ENCODE data around the gene CRYBG2. TPM values are rescaled to one million over a fixed set of nuclear protein-coding genes. Genes with fewer than 3 reads are reported as not detected.

CRYBG2 gene
- total and polyA plus RNA-seq, 10 of the 15 experiments (the other 5 are each of a cell fraction or from before 2014, with no cell fraction given), result 0.03 to 1.2 (median 0.11) TPM; not detected in 4

- no peak for TF ChIP-seq MLLT1 (IDR thresholded peaks at IDR 0.05)
- no peak for TF ChIP-seq SIN3A (IDR thresholded peaks at IDR 0.05; ENCODE audit: low read depth, low read length)
- TF ChIP-seq CHD2 (IDR thresholded peaks at IDR 0.05; ENCODE audit: borderline replicate concordance, low read depth, low read length), result no peak
- TF ChIP-seq SMAD5 (IDR thresholded peaks at IDR 0.05; ENCODE audit: low read depth), result no peak
Measured at GRCh38 chr1:26338670-26339069, 15.3 kb downstream of the CRYBG2 start (continued).

GRCh38 chr1:26337625-26338024 lies 16.3 kb downstream of the CRYBG2 start:
- no peak overlapping the region for H3K4me2 ChIP-seq (ENCODE audit: control insufficient read depth, insufficient read depth)
- no peaks in the 10 kb centered on the region for H3K9me3 ChIP-seq (replicated peaks; ENCODE audit: control insufficient read depth, insufficient read depth, low read length)
- no TSS peak for BruUV-seq (replicated peaks)
- CTCF ChIA-PET, result interaction anchor here (1.4 kb wide), 1 partner anchor 53 kb away, joined by 6 read pairs; no protein-coding TSS in a partner anchor
- no peaks in the 10 kb centered on the region for H3K36me3 ChIP-seq (ENCODE audit: control insufficient read depth in 2 of 2, insufficient read depth in 2 of 2, low read length in 1 of 2)
- H3K27ac ChIP-seq (ENCODE audit: control insufficient read depth, insufficient read depth), result no peak overlapping the region
- no peak for TF ChIP-seq NR2C1 (IDR thresholded peaks at IDR 0.05)
- no peak for TF ChIP-seq MEF2A (IDR thresholded peaks at IDR 0.05; ENCODE audit: insufficient read depth, low read depth, low read length)
- TF ChIP-seq YBX1 (IDR thresholded peaks at IDR 0.05), result no peak
- no peak for TF ChIP-seq TARDBP (IDR thresholded peaks at IDR 0.05; ENCODE audit: borderline replicate concordance)
- no peak for TF ChIP-seq NFYB (IDR thresholded peaks at IDR 0.05; ENCODE audit: insufficient read depth, low read depth, low read length)
- TF ChIP-seq STAT3 (IDR thresholded peaks at IDR 0.05; ENCODE audit: low read depth, low read length), result no peak
- no peaks in the 10 kb centered on the region for H4K20me1 ChIP-seq (ENCODE audit: control insufficient read depth, insufficient read depth)
- ATAC-seq (no peak), FAIRE-seq (no peak), DNase-seq (ENCODE audit: low read depth, low spot score) (no peak)
- H2AFZ ChIP-seq (ENCODE audit: control insufficient read depth, low read depth, low read length), result no peak overlapping the region
- no peak overlapping the region for H3K4me3 ChIP-seq
- H3K9ac ChIP-seq (ENCODE audit: control insufficient read depth, insufficient read depth, low read length), result no peak overlapping the region
- peaks cover 0 to 6% of the 10 kb centered on the region in 2 experiments; a peak in 1 of 4 replicates for H3K27me3 ChIP-seq (replicated peaks in 1 of 2; ENCODE audit: control insufficient read depth in 2 of 2, insufficient read depth in 2 of 2, low read length in 1 of 2)
- 51% methylated on average over 4 of the region's 4 CpGs for WGBS (ENCODE audit: insufficient coverage, insufficient replicate concordance, low lambda C conversion rate, missing lambda C conversion rate)
- POLR2A ChIA-PET, result interaction anchor here (0.6 kb wide), 1 partner anchor 81 kb away, joined by 3 read pairs; no protein-coding TSS in a partner anchor
- in situ Hi-C loops (cut with MboI), result no loop called here
- H3K79me2 ChIP-seq (ENCODE audit: control insufficient read depth, insufficient read depth, low read length), result no peaks in the 10 kb centered on the region
- H3K4me1 ChIP-seq (ENCODE audit: control insufficient read depth, insufficient read depth, low read length), result peaks cover 6% of the 10 kb centered on the region; the same call in 1 of the 2 replicates
- RAD21 ChIA-PET (ENCODE audit: unreplicated experiment), result no interaction called here
- SMC1A ChIA-PET (ENCODE audit: uncharacterized antibody, unreplicated experiment), result no interaction called here
- intact Hi-C loops (cut with micrococcal nuclease; ENCODE audit: unreplicated experiment), result no loop called here

All from GM12878 (cell line).